Tibial nerve (tissue), 4 donors: ENCODE measurements around the gene TWNK. TPM values are rescaled to one million over a fixed set of nuclear protein-coding genes. Genes with fewer than 3 reads are reported as not detected.

Source experiments
- DNase-seq, 2 donors: peaks; one replicate each; pipeline ENCODE4 v3.0.0-alpha.2; 2019; ENCODE audit warnings: low spot score in 2 of 2
- H3K27ac ChIP-seq, 4 donors: fragments of 200-600 bp; sonication (generic) in 3 of 4; one replicate each; pipeline ENCODE4 v1.5.1; 2017 to 2019; ENCODE audit warnings: mild to moderate bottlenecking in 1 of 4
- H3K27me3 ChIP-seq, 2 donors: fragments of 200-600 bp; sonication (generic) in 1 of 2; one replicate each; pipeline versions ENCODE4 v1.5.1 to v1.6.0; 2017 to 2019
- H3K36me3 ChIP-seq, 3 donors: fragments of 200-600 bp; sonication (generic); one replicate each; pipeline ENCODE4 v1.5.1; 2018 to 2019
- H3K4me1 ChIP-seq, 4 donors: fragments of 200-600 bp; sonication (generic) in 3 of 4; one replicate each; pipeline ENCODE4 v1.5.1; 2017 to 2019
- H3K4me3 ChIP-seq, 4 donors: fragments of 200-600 bp; sonication (generic) in 3 of 4; one replicate each; pipeline ENCODE4 v1.5.1; 2017 to 2019; ENCODE audit warnings: mild to moderate bottlenecking in 1 of 4, moderate library complexity in 1 of 4
- H3K9me3 ChIP-seq, 4 donors: fragments of 200-600 bp; sonication (generic) in 3 of 4; one replicate each; pipeline ENCODE4 v1.5.1; 2017 to 2019
- CTCF ChIP-seq, 5 experiments: fragments of 200-600 bp in 3 of 5; fragments of 450-650 bp in 2 of 5; sonication (generic) in 3 of 5; IDR thresholded peaks; one replicate each; pipeline ENCODE4 v1.5.1; 2016 to 2019; ENCODE audit warnings: antibody characterized with exemption in 5 of 5, mild to moderate bottlenecking in 3 of 5, moderate library complexity in 2 of 5
- EP300 ChIP-seq, 2 donors: sonication (generic); formaldehyde crosslinking; IDR thresholded peaks; one replicate each; pipeline ENCODE4 v1.6.1; 2017; ENCODE audit warnings: antibody characterized with exemption in 2 of 2, mild to moderate bottlenecking in 1 of 2
- POLR2A ChIP-seq, 2 donors: fragments of 450-650 bp; IDR thresholded peaks; one replicate each; pipeline ENCODE4 v1.6.1; 2017; ENCODE audit warnings: antibody characterized with exemption in 2 of 2, mild to moderate bottlenecking in 2 of 2, moderate library complexity in 2 of 2
- WGBS, 2 donors: methylation state at CpG; one replicate each; pipeline ENCODE4 v1.1.5; 2018; 5-methylcytosine and 5-hydroxymethylcytosine counted together
- total RNA-seq, 4 donors: library from RNA; depleted of rRNA; stranded (reverse); fragments of >200 nt; gene quantifications; one replicate each; pipeline ENCODE4 v1.1.0, GENCODE V29; 2016

TWNK gene
- total RNA-seq, 4 donors from 2014 or later: 5.0 to 11.4 (median 6.6) TPM

GRCh38 chr10:100998991-100999741 is 11.8 kb downstream of the TWNK start:
- Histone ChIP-seq H3K4me1 (peaks cover 3 to 72% (median 25%) of the 10 kb centered on the region in 4 donors), H3K9me3 (no peaks in the 10 kb centered on the region), H3K4me3 (peak overlapping the region; percentile 60 to 98 (median 93)), H3K27ac (peak overlapping the region; percentile 100), H3K27me3 (no peaks in the 10 kb centered on the region), H3K36me3 (peaks cover 0 to 19% (median 0%) of the 10 kb centered on the region in 3 donors)
- DNase-seq: peak; percentile 72
- WGBS, 2 donors: 0 to 1% methylated on average over 30 to 69 of the region's 83 CpGs
- peak; percentile 90 to 98 for TF ChIP-seq POLR2A (IDR thresholded peaks at IDR 0.05)
- TF ChIP-seq CTCF (IDR thresholded peaks at IDR 0.05): peak; percentile 94 to 100 (median 98)
- TF ChIP-seq EP300 (IDR thresholded peaks at IDR 0.05): peak in 1 of 2 donors; percentile 95

- TF ChIP-seq CTCF (IDR thresholded peaks at IDR 0.05) (no peak), POLR2A (IDR thresholded peaks at IDR 0.05) (no peak), EP300 (IDR thresholded peaks at IDR 0.05) (no peak)
- H3K36me3 ChIP-seq: peaks cover 0 to 24% (median 0%) of the 10 kb centered on the region in 3 donors
- H3K4me3 ChIP-seq: peak within 1 kb of the TSS; percentile 60 to 98 (median 93)
- H3K27me3 ChIP-seq: no peaks in the 10 kb centered on the region
- H3K9me3 ChIP-seq: no peaks in the 10 kb centered on the region
- DNase-seq: no peak
- peak within 1 kb of the TSS; percentile 100 for H3K27ac ChIP-seq
- H3K4me1 ChIP-seq: peaks cover 3 to 67% (median 25%) of the 10 kb centered on the region in 4 donors
- WGBS, 2 donors: 0% methylated on average over 5 of the region's 44 CpGs
Observed at GRCh38 chr10:100999742-101000126, 12.4 kb downstream of the TWNK start, which contains the start of gene LZTS2. TSS of gene LZTS2 (plus strand) at chr10:100999808. CDS start at chr10:101002539, 2,731 bp downstream.

GRCh38 chr10:101000127-101000914 is 13.0 kb downstream of the TWNK start:
- TF ChIP-seq EP300 (IDR thresholded peaks at IDR 0.05) (peak in 1 of 2 donors; percentile 30), CTCF (IDR thresholded peaks at IDR 0.05) (no peak), POLR2A (IDR thresholded peaks at IDR 0.05) (no peak)
- Histone ChIP-seq H3K36me3 (peaks cover 0 to 30% (median 0%) of the 10 kb centered on the region in 3 donors), H3K27me3 (no peaks in the 10 kb centered on the region), H3K4me1 (peaks cover 3 to 67% (median 25%) of the 10 kb centered on the region in 4 donors), H3K27ac (peak overlapping the region; percentile 100), H3K9me3 (no peaks in the 10 kb centered on the region), H3K4me3 (peak overlapping the region; percentile 54 to 98 (median 76))
- WGBS, 2 donors: 3% methylated on average over 10 to 17 of the region's 19 CpGs
- DNase-seq: peak in 1 of 2 donors; percentile 33

GRCh38 chr10:101000915-101001658 is 13.7 kb downstream of the TWNK start:
- Histone ChIP-seq H3K4me3 (peak overlapping the region; percentile 54 to 98 (median 76)), H3K4me1 (peaks cover 3 to 66% (median 25%) of the 10 kb centered on the region in 4 donors), H3K27me3 (no peaks in the 10 kb centered on the region), H3K36me3 (peaks cover 0 to 38% (median 4%) of the 10 kb centered on the region in 3 donors), H3K9me3 (no peaks in the 10 kb centered on the region), H3K27ac (peak overlapping the region; percentile 100)
- peak; percentile 86 to 93 for DNase-seq
- TF ChIP-seq EP300 (IDR thresholded peaks at IDR 0.05) (peak; percentile 54 to 97), CTCF (IDR thresholded peaks at IDR 0.05) (peak in 1 of 5 experiments; percentile 21), POLR2A (IDR thresholded peaks at IDR 0.05) (peak; percentile 78 to 81)
- WGBS, 2 donors: 21 to 23% methylated on average over 12 of the region's 12 CpGs
